Neural cell (in vitro differentiated cells): ENCODE measurements around the gene SDHC.

Source experiments
- EP300 ChIP-seq: fragments of 450-650 bp; conservative IDR thresholded peaks from 2 replicates; pipeline ENCODE4 v1.6.1; 2014; ENCODE audit warnings: antibody characterized with exemption, mild to moderate bottlenecking, moderate library complexity; ENCODE audit not compliant: poor library complexity, severe bottlenecking
- RAD21 ChIP-seq: fragments of 450-650 bp; conservative IDR thresholded peaks from 2 replicates; pipeline ENCODE4 v1.6.1; 2014; ENCODE audit warnings: antibody characterized with exemption, mild to moderate bottlenecking, moderate library complexity
- REST ChIP-seq: IDR thresholded peaks from 2 replicates; pipeline ENCODE4 v1.6.1; 2012; ENCODE audit warnings: borderline replicate concordance

- TF ChIP-seq REST (no peak), RAD21 (no peak), EP300 (no peak)
Measured at GRCh38 chr1:161357073-161357472, 42.9 kb downstream of the SDHC start.
